ENCODE results near the gene SLC29A3. TPM values are rescaled to one million over a fixed set of nuclear protein-coding genes. Genes with fewer than 3 reads are reported as not detected.

Gene SLC29A3
- polyA plus RNA-seq, 6 donors from 2014 or later = 4.3 to 14.5 (median 5.4) TPM

DNA sequence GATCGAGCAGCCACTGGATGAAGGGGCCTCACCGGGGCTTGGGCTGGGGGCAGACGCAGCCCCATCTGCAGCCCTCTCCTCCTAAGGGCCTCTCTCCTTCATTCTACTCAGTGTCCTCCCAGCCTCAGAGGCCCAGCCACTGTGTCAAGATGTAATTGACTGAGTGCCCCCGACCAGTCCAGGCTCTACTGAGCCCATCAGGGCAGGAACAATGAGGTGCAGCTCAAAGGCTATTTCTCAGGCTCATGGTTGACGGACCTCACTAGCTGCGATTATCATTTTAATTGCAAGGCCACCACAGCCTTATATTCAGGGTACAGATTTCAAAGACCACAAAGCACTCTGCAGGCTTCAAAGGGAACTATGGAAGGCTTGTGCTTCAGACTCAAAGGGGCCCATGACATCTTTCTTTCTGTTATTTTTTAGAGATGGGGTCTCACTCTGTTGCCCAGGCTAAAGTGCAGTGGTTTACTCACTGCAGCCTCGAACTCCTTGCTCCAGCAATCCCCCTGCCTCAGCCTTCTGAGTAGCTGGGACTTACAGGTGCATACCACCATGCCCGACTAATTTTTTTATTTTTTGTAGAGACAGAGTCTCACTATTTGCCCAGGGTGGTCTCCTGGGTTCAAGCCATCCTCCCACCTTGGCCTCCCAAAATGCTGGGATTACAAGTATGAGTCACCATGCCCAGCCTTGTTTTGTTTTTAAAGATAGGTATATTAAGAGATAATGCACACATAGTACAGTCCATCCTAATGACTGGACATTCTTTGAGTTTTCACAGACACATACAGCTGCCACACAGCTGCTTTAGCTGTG lies 23.7 kb downstream of the SLC29A3 start:
- no peak for ATAC-seq (ENCODE audit: low read depth in 2 of 2)
- no peak overlapping the region for H3K4me3 Mint-ChIP-seq
- H3K27ac Mint-ChIP-seq = no peak overlapping the region
- H3K27me3 Mint-ChIP-seq = no peaks in the 10 kb centered on the region
- H3K4me1 Mint-ChIP-seq = peaks cover 0 to 3% (median 0%) of the 10 kb centered on the region in 3 donors
- DNase-seq = no peak
- H3K36me3 Mint-ChIP-seq = no peaks in the 10 kb centered on the region
- H3K9me3 Mint-ChIP-seq = no peaks in the 10 kb centered on the region

GRCh38 chr10:71343392-71343773 lies 24.3 kb downstream of the SLC29A3 start:
- no peak overlapping the region for H3K4me3 Mint-ChIP-seq
- H3K36me3 Mint-ChIP-seq = no peaks in the 10 kb centered on the region
- peaks cover 0 to 3% (median 0%) of the 10 kb centered on the region in 3 donors for H3K4me1 Mint-ChIP-seq
- no peaks in the 10 kb centered on the region for H3K9me3 Mint-ChIP-seq
- H3K27me3 Mint-ChIP-seq = no peaks in the 10 kb centered on the region
- DNase-seq (no peak), ATAC-seq (ENCODE audit: low read depth in 2 of 2) (no peak)
- no peak overlapping the region for H3K27ac Mint-ChIP-seq

DNA sequence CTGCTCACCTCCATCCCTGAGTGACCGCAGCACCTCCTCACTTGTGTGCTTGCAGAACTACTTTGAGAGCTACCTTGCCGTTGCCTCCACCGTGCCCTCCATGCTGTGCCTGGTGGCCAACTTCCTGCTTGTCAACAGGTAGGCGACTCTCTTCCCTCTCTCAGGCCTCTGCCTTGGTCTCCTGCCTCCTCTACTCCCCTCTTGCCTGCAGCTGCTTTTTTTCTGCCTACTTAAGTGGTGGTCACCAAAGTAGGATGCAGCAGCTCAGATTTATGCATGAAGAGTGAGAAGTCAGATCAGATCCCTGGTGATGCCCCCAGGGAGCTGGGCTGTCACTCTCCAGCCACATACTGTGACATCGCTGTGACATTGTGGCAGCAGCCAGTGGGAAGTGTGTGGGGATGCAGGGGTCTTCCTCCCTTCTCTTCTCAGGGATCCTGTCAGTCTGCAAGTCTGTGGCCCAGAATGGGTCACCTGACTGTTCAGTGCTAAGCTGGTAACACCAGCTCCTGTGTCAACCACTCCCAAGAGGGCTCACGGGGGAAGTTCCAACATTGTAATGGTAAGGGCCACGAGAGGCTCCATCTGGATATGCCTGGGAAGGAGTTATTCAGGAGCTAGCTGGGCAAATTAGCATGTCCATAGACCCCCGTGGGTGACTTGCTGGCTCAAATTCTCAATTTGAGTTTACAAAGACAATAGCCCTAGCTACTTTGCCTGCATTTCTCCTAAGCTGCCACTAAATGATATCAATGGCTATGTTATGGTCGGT lies 25.3 kb downstream of the SLC29A3 start:
- H3K9me3 Mint-ChIP-seq = no peaks in the 10 kb centered on the region
- H3K27me3 Mint-ChIP-seq = no peaks in the 10 kb centered on the region
- no peak overlapping the region for H3K27ac Mint-ChIP-seq
- peaks cover 0 to 2% of the 10 kb centered on the region in 2 donors for H3K36me3 Mint-ChIP-seq
- DNase-seq = no peak
- H3K4me3 Mint-ChIP-seq = no peak overlapping the region
- ATAC-seq (ENCODE audit: low read depth in 2 of 2) = no peak
- H3K4me1 Mint-ChIP-seq = peaks cover 0 to 3% (median 0%) of the 10 kb centered on the region in 3 donors

- Mint-ChIP-seq H3K4me1 (peaks cover 0 to 7% (median 0%) of the 10 kb centered on the region in 3 donors), H3K4me3 (no peak overlapping the region), H3K27ac (peak overlapping the region in 1 of 6 donors; percentile 21), H3K27me3 (no peaks in the 10 kb centered on the region), H3K9me3 (no peaks in the 10 kb centered on the region), H3K36me3 (peaks cover 0 to 8% of the 10 kb centered on the region in 2 donors)
- ATAC-seq (ENCODE audit: low read depth in 2 of 2) (no peak), DNase-seq (no peak)
These were observed 26.0 kb downstream of the SLC29A3 start for GRCh38 chr10:71344993-71345480.

DNA sequence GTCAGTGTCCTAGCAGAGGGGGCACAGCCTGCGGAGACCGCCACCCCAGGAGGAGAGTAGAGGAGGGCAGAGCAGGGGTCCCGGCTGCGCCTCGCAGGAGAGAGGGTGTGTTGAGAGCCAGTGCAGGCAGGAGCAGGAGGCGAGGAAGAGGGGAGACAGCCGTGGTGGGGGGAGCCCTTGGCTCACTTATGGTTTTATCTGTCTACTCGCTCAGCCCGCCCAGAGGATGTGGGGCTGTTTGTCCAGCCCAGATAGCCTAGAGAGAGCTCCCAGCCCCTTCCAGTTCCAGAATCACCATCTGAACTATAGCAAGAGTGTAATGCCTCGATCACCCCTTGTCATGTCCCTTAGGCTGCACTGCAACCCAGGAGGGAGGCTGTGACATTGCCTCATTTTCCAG lies 26.6 kb downstream of the SLC29A3 start:
- no peak overlapping the region for H3K4me3 Mint-ChIP-seq
- no peaks in the 10 kb centered on the region for H3K27me3 Mint-ChIP-seq
- H3K27ac Mint-ChIP-seq = no peak overlapping the region
- H3K9me3 Mint-ChIP-seq = no peaks in the 10 kb centered on the region
- ATAC-seq (ENCODE audit: low read depth in 2 of 2) = no peak
- peaks cover 0 to 8% of the 10 kb centered on the region in 2 donors for H3K36me3 Mint-ChIP-seq
- no peak for DNase-seq
- H3K4me1 Mint-ChIP-seq = peaks cover 0 to 5% (median 0%) of the 10 kb centered on the region in 3 donors

DNA sequence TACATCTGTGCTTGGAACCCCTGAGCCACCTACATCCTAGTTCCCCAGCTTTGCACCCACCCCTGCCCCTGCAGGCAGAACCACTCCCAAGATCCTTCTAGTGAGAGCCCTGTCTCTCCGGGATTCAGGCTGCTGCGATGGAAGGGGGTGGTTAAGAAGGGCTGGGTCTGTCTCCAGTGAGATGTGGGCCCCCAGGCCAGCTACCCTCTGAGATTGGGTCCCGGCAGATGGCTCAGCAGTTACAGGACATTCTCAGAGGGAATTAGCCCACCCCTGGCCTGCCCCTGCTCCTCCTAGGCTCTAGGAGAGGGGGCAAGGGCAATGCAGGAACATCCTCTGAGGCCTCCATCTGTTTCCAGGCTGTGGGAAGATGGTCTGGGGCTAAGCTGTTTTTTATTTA lies 27.7 kb downstream of the SLC29A3 start:
- H3K27ac Mint-ChIP-seq = peak overlapping the region in 1 of 6 donors; percentile 37
- ATAC-seq (ENCODE audit: low read depth in 2 of 2) (no peak), DNase-seq (no peak)
- H3K4me1 Mint-ChIP-seq = peaks cover 0 to 4% (median 0%) of the 10 kb centered on the region in 3 donors
- peaks cover 0 to 8% of the 10 kb centered on the region in 2 donors for H3K36me3 Mint-ChIP-seq
- H3K9me3 Mint-ChIP-seq = no peaks in the 10 kb centered on the region
- no peaks in the 10 kb centered on the region for H3K27me3 Mint-ChIP-seq
- no peak overlapping the region for H3K4me3 Mint-ChIP-seq

- H3K27me3 Mint-ChIP-seq = no peaks in the 10 kb centered on the region
- peaks cover 0 to 15% of the 10 kb centered on the region in 2 donors for H3K36me3 Mint-ChIP-seq
- no peak overlapping the region for H3K4me3 Mint-ChIP-seq
- peaks cover 0 to 4% (median 0%) of the 10 kb centered on the region in 3 donors for H3K4me1 Mint-ChIP-seq
- H3K27ac Mint-ChIP-seq = no peak overlapping the region
- H3K9me3 Mint-ChIP-seq = no peaks in the 10 kb centered on the region
- DNase-seq = no peak
- no peak for ATAC-seq (ENCODE audit: low read depth in 2 of 2)
These were observed 28.7 kb downstream of the SLC29A3 start for GRCh38 chr10:71347587-71348395.

DNA sequence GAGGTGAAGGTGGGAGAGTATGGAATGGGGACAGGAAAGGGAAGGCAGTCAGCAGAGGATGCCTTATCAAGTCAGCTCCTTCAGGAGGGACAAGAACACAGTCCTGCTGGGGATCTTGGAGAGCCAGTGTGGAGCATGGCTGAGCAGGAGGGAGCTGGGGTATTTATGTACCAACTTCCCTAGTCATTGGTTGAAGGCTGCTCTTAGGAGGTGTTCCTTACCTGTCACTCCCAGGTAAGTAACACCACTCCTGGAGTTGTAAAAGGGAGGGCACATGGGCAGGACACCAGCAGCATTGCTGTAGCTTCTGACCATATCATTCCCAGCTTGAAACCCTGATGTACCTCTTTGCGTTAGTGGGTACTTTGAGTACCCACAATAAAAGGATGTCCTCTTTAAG lies 29.8 kb downstream of the SLC29A3 start:
- H3K36me3 Mint-ChIP-seq = peaks cover 7 to 15% of the 10 kb centered on the region in 2 donors
- no peaks in the 10 kb centered on the region for H3K27me3 Mint-ChIP-seq
- no peak overlapping the region for H3K4me3 Mint-ChIP-seq
- H3K9me3 Mint-ChIP-seq = no peaks in the 10 kb centered on the region
- peaks cover 0 to 4% (median 0%) of the 10 kb centered on the region in 3 donors for H3K4me1 Mint-ChIP-seq
- H3K27ac Mint-ChIP-seq = no peak overlapping the region
- ATAC-seq (ENCODE audit: low read depth in 2 of 2) (no peak), DNase-seq (no peak)

GRCh38 chr10:71349406-71349805 lies 30.3 kb downstream of the SLC29A3 start:
- peaks cover 0 to 4% (median 0%) of the 10 kb centered on the region in 3 donors for H3K4me1 Mint-ChIP-seq
- no peaks in the 10 kb centered on the region for H3K27me3 Mint-ChIP-seq
- no peaks in the 10 kb centered on the region for H3K9me3 Mint-ChIP-seq
- H3K27ac Mint-ChIP-seq = peak overlapping the region in 1 of 6 donors; percentile 92
- H3K36me3 Mint-ChIP-seq = peaks cover 8 to 15% of the 10 kb centered on the region in 2 donors
- DNase-seq = no peak
- H3K4me3 Mint-ChIP-seq = peak overlapping the region in 1 of 8 donors; percentile 42
- ATAC-seq (ENCODE audit: low read depth in 2 of 2) = no peak

- no peak for DNase-seq
These were observed 32.0 kb downstream of the SLC29A3 start for GRCh38 chr10:71351087-71351486.

DNA sequence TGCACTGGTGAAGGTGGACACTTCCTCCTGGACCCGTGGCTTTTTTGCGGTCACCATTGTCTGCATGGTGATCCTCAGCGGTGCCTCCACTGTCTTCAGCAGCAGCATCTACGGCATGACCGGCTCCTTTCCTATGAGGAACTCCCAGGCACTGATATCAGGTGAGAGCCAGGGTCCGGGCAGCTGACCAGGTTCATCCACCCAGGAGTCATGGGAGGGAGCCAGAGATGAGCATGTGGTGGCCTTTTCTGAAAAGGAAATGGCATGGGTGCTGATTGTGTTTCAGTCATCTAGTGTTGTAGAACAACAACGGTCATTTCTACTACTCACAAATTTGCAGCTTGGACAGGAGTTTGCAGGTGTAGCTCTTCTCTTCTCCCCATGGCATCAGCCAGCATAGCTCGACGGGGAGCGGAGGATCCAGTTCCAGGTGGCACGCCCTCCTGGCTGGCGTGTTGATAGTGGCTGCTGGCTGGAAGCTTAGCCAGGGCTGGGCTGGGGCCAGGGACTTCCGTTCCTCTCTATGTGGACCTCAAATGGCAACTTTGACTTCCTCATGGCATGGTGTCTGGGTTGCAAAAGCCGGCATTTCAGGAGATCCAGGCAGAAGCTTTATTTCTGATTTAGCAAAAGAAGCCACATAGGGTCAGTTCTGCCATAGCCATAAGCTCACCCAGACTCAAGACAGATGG lies 32.7 kb downstream of the SLC29A3 start:
- Mint-ChIP-seq H3K36me3 (peaks cover 8 to 15% of the 10 kb centered on the region in 2 donors), H3K4me1 (peaks cover 0 to 4% (median 0%) of the 10 kb centered on the region in 3 donors), H3K4me3 (no peak overlapping the region), H3K27ac (no peak overlapping the region), H3K27me3 (no peaks in the 10 kb centered on the region), H3K9me3 (no peaks in the 10 kb centered on the region)
- DNase-seq (no peak), ATAC-seq (ENCODE audit: low read depth in 2 of 2) (no peak)

More at GRCh38 chr10:71351087-71351486, 32.0 kb downstream of the SLC29A3 start:
- peaks cover 0 to 4% (median 0%) of the 10 kb centered on the region in 3 donors for H3K4me1 Mint-ChIP-seq
- no peak for ATAC-seq (ENCODE audit: low read depth in 2 of 2)
- H3K27ac Mint-ChIP-seq = peak overlapping the region in 2 of 6 donors; percentile 56 to 88
- no peaks in the 10 kb centered on the region for H3K9me3 Mint-ChIP-seq
- H3K27me3 Mint-ChIP-seq = no peaks in the 10 kb centered on the region
- peaks cover 8 to 15% of the 10 kb centered on the region in 2 donors for H3K36me3 Mint-ChIP-seq
- H3K4me3 Mint-ChIP-seq = no peak overlapping the region

GRCh38 chr10:71353639-71354038 lies 34.6 kb downstream of the SLC29A3 start:
- Mint-ChIP-seq H3K4me1 (peaks cover 0 to 11% (median 11%) of the 10 kb centered on the region in 3 donors), H3K27ac (no peak overlapping the region), H3K4me3 (no peak overlapping the region), H3K36me3 (peaks cover 8 to 15% of the 10 kb centered on the region in 2 donors), H3K27me3 (no peaks in the 10 kb centered on the region), H3K9me3 (no peaks in the 10 kb centered on the region)
- DNase-seq (no peak), ATAC-seq (ENCODE audit: low read depth in 2 of 2) (no peak)
